Activated CD8-positive, alpha-beta T cell treated with anti-CD3 and anti-CD28 coated beads for 36 hours (primary cell): ENCODE data around the gene UQCRH. TPM values are rescaled to one million over a fixed set of nuclear protein-coding genes. Genes with fewer than 3 reads are reported as not detected.
A peak's percentile ranks its signal among the peaks of the same experiment; 100 is the strongest.
"Not testable (repeated sequence)": the region's sequence is repeated elsewhere in the genome, so short reads cannot be mapped to it uniquely, and the experiment has no call there.

Experiments
- ATAC-seq: fragments of 200-7000 bp; cut with Tn5 transposase; one replicate; pipeline ENCODE4 v1.10.0; 2021; ENCODE audit warnings: mild to moderate bottlenecking, moderate library complexity
- CTCF ChIA-PET: fragments of 350-600 bp; sonication (Branson Sonifier 250); formaldehyde crosslinking; loops from one replicate; lab custom pipeline; 2021; ENCODE audit warnings: antibody characterized with exemption; lab: Charles Lee
- POLR2A ChIA-PET: fragments of 350-600 bp; sonication (Branson Sonifier 250); formaldehyde crosslinking; loops from one replicate; lab custom pipeline; 2021; ENCODE audit warnings: antibody characterized with exemption; lab: Charles Lee
- DNase-seq: peaks from one replicate; pipeline ENCODE4 v3.0.0-alpha.2; 2020
- H3K27ac Mint-ChIP-seq: one replicate; pipeline ENCODE4 v1.8.0; 2021; ENCODE audit warnings: mild to moderate bottlenecking, mixed read lengths
- H3K27me3 Mint-ChIP-seq: one replicate; pipeline ENCODE4 v1.8.0; 2021; ENCODE audit warnings: mixed read lengths
- H3K36me3 Mint-ChIP-seq: one replicate; pipeline ENCODE4 v1.8.0; 2021; ENCODE audit warnings: low read depth, mixed read lengths
- H3K4me1 Mint-ChIP-seq: one replicate; pipeline ENCODE4 v1.8.0; 2021; ENCODE audit warnings: low read depth, mixed read lengths
- H3K4me3 Mint-ChIP-seq: one replicate; pipeline ENCODE4 v1.8.0; 2021; ENCODE audit warnings: mild to moderate bottlenecking, moderate library complexity, mixed read lengths
- H3K9me3 Mint-ChIP-seq: one replicate; pipeline ENCODE4 v1.8.0; 2021; ENCODE audit warnings: mixed read lengths
- CTCF ChIP-seq: fragments of 200-600 bp; IDR thresholded peaks from one replicate; pipeline ENCODE4 v1.8.0; 2022; ENCODE audit warnings: antibody characterized with exemption, mild to moderate bottlenecking
- intact Hi-C: fragments of 100-400 bp; cut with micrococcal nuclease; formaldehyde crosslinking; loops from one replicate; pipeline ENCODE4 v1.10.0; 2022
- total RNA-seq, 2 experiments: library from RNA; stranded (reverse); gene quantifications; one replicate each; pipeline ENCODE4 v1.2.3, GENCODE V29; 2021

UQCRH gene
- total RNA-seq, 2 experiments from 2014 or later: 391 to 396 TPM

- ATAC-seq, H3K27me3 Mint-ChIP-seq, H3K4me1 Mint-ChIP-seq, H3K36me3 Mint-ChIP-seq, H3K9me3 Mint-ChIP-seq, H3K4me3 Mint-ChIP-seq, CTCF ChIA-PET, POLR2A ChIA-PET, DNase-seq, H3K27ac Mint-ChIP-seq, intact Hi-C loops: not testable (repeated sequence)
Measured at GRCh38 chr1:46330381-46330780, 26.9 kb downstream of the UQCRH start.

GRCh38 chr1:46331786-46332540 lies 28.5 kb downstream of the UQCRH start:
- H3K27me3 Mint-ChIP-seq, POLR2A ChIA-PET, intact Hi-C loops, H3K9me3 Mint-ChIP-seq, H3K4me1 Mint-ChIP-seq, H3K27ac Mint-ChIP-seq, H3K36me3 Mint-ChIP-seq, DNase-seq, ATAC-seq, H3K4me3 Mint-ChIP-seq, CTCF ChIA-PET: not testable (repeated sequence)

GRCh38 chr1:46333300-46334029 lies 30.0 kb downstream of the UQCRH start:
- intact Hi-C loops: no loop called here
- no peak for TF ChIP-seq CTCF
- Mint-ChIP-seq H3K27ac (no peak overlapping the region), H3K4me1 (no peaks in the 10 kb centered on the region), H3K4me3 (no peak overlapping the region), H3K36me3 (no peaks in the 10 kb centered on the region), H3K27me3 (no peaks in the 10 kb centered on the region), H3K9me3 (no peaks in the 10 kb centered on the region)
- POLR2A ChIA-PET: interaction anchor here (1.2 to 1.6 kb wide), 2 partner anchors 14 to 29 kb away, joined by 3 to 4 read pairs; no protein-coding TSS in a partner anchor
- ATAC-seq: peak; percentile 27
- CTCF ChIA-PET: interaction anchor here (0.7 to 1.7 kb wide), 7 partner anchors 12 to 1405 kb away, joined by 3 to 4 read pairs (median 3); no protein-coding TSS in a partner anchor
- DNase-seq: no peak

GRCh38 chr1:46334030-46334384 lies 30.5 kb downstream of the UQCRH start:
- H3K36me3 Mint-ChIP-seq: no peaks in the 10 kb centered on the region
- no peak for DNase-seq
- no peak for TF ChIP-seq CTCF
- CTCF ChIA-PET: interaction anchor here (0.7 to 1.7 kb wide), 6 partner anchors 12 to 32 kb away, joined by 3 to 4 read pairs (median 4); no protein-coding TSS in a partner anchor
- POLR2A ChIA-PET: interaction anchor here (1.2 to 1.6 kb wide), 2 partner anchors 13 to 30 kb away, joined by 3 to 4 read pairs; no protein-coding TSS in a partner anchor
- no peaks in the 10 kb centered on the region for H3K27me3 Mint-ChIP-seq
- no peak overlapping the region for H3K27ac Mint-ChIP-seq
- no peak for ATAC-seq
- peaks cover 3% of the 10 kb centered on the region for H3K4me1 Mint-ChIP-seq
- intact Hi-C loops: no loop called here
- H3K9me3 Mint-ChIP-seq: no peaks in the 10 kb centered on the region
- no peak overlapping the region for H3K4me3 Mint-ChIP-seq

- no peak overlapping the region for H3K4me3 Mint-ChIP-seq
Measured at GRCh38 chr1:46335081-46335480, 31.6 kb downstream of the UQCRH start.

GRCh38 chr1:46337409-46337808 lies 33.9 kb downstream of the UQCRH start:
- intact Hi-C loops, H3K4me3 Mint-ChIP-seq, H3K9me3 Mint-ChIP-seq, ATAC-seq, DNase-seq, POLR2A ChIA-PET, H3K27me3 Mint-ChIP-seq, CTCF ChIA-PET, H3K27ac Mint-ChIP-seq: not testable (repeated sequence)
- Mint-ChIP-seq H3K4me1 (peaks cover 22% of the 10 kb centered on the region), H3K36me3 (peaks cover 17% of the 10 kb centered on the region)

More at GRCh38 chr1:46335081-46335480, 31.6 kb downstream of the UQCRH start:
- H3K4me1 Mint-ChIP-seq: peaks cover 7% of the 10 kb centered on the region
- no peak overlapping the region for H3K27ac Mint-ChIP-seq
- H3K36me3 Mint-ChIP-seq: no peaks in the 10 kb centered on the region
- ATAC-seq: no peak
- intact Hi-C loops: no loop called here
- ChIA-PET POLR2A (no interaction called here), CTCF (interaction anchor here (2.0 kb wide), 1 partner anchor 12 kb away, joined by 11 read pairs; no protein-coding TSS in a partner anchor)
- no peak for TF ChIP-seq CTCF
- H3K9me3 Mint-ChIP-seq: no peaks in the 10 kb centered on the region
- DNase-seq: no peak
- no peaks in the 10 kb centered on the region for H3K27me3 Mint-ChIP-seq
